Measurements from ENCODE around the gene MYO9A.
"Not testable (repeated sequence)": the region's sequence is repeated elsewhere in the genome, so short reads cannot be mapped to it uniquely, and the experiment has no call there.

DNA sequence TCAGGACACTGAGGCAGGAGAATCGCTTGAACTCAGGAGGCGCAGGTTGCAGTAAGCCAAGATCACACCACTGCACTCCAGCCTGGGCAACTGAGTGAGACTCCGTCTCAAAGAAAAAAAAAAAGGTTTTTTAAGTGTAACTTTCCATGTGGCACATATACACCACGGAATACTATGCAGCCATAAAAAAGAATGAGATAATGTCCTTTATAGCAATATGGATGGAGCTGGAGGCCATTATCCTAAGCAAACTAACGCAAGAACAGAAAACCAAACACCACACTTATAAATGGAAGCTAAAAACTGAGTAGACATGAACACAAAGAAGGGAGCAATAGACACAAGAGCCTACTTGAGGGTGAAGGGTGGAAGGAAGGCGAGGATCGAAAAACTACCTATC is 64.7 kb downstream of the MYO9A start:
- TF ChIP-seq, protein P1, sequence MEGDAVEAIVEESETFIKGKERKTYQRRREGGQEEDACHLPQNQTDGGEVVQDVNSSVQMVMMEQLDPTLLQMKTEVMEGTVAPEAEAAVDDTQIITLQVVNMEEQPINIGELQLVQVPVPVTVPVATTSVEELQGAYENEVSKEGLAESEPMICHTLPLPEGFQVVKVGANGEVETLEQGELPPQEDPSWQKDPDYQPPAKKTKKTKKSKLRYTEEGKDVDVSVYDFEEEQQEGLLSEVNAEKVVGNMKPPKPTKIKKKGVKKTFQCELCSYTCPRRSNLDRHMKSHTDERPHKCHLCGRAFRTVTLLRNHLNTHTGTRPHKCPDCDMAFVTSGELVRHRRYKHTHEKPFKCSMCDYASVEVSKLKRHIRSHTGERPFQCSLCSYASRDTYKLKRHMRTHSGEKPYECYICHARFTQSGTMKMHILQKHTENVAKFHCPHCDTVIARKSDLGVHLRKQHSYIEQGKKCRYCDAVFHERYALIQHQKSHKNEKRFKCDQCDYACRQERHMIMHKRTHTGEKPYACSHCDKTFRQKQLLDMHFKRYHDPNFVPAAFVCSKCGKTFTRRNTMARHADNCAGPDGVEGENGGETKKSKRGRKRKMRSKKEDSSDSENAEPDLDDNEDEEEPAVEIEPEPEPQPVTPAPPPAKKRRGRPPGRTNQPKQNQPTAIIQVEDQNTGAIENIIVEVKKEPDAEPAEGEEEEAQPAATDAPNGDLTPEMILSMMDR (conservative IDR thresholded peaks at IDR 0.05) = not testable (repeated sequence)
- not testable (repeated sequence) for TF ChIP-seq EZH2 (IDR thresholded peaks at IDR 0.05; ENCODE audit: low read depth)
